Heart right ventricle (tissue), 16 donors: ENCODE data around the gene NAV3. TPM values are rescaled to one million over a fixed set of nuclear protein-coding genes. Genes with fewer than 3 reads are reported as not detected.

Experiments
- ATAC-seq, 8 donors: fragments of 200-7000 bp; cut with Tn5 transposase; one replicate each; pipeline ENCODE4 v1.9.1; 2020; ENCODE audit warnings: mild to moderate bottlenecking in 8 of 8, moderate library complexity in 8 of 8, moderate number of reproducible peaks in 1 of 8
- DNase-seq, 2 donors: peaks; one replicate each; pipeline ENCODE4 v3.0.0-alpha.2; 2020
- H3K27ac ChIP-seq, 10 donors: fragments of 200-600 bp; sonication (generic) in 2 of 10; one replicate each; pipeline versions ENCODE4 v1.5.0 to v1.8.0; 2020 to 2022; ENCODE audit warnings: mild to moderate bottlenecking in 3 of 10
- H3K27me3 ChIP-seq, 7 donors: fragments of 200-600 bp; one replicate each; pipeline ENCODE4 v1.8.0; 2021 to 2022; ENCODE audit warnings: mild to moderate bottlenecking in 2 of 7
- H3K36me3 ChIP-seq, 9 donors: fragments of 200-600 bp; sonication (generic) in 1 of 9; one replicate each; pipeline versions ENCODE4 v1.5.0 to v1.8.0; 2020 to 2022; ENCODE audit warnings: mild to moderate bottlenecking in 2 of 9
- H3K4me1 ChIP-seq, 9 donors: fragments of 200-600 bp; sonication (generic) in 1 of 9; one replicate each; pipeline versions ENCODE4 v1.5.0 to v1.8.0; 2020 to 2022; ENCODE audit warnings: mild to moderate bottlenecking in 4 of 9
- H3K4me3 ChIP-seq, 10 donors: fragments of 200-600 bp; sonication (generic) in 2 of 10; one replicate each; pipeline versions ENCODE4 v1.5.0 to v1.8.0; 2020 to 2022; ENCODE audit warnings: mild to moderate bottlenecking in 7 of 10, moderate library complexity in 2 of 10
- H3K9me3 ChIP-seq, 11 donors: fragments of 200-600 bp in 10 of 11; sonication (generic) in 2 of 11; one replicate each; pipeline versions ENCODE4 v1.5.0 to v1.8.0; 2013 to 2022; ENCODE audit warnings: mild to moderate bottlenecking in 2 of 11, control low read depth in 1 of 11, moderate library complexity in 1 of 11
- WGBS, 2 donors: extraction: QIAGEN DNeasy Blood & Tissue Kit; methylation state at CpG; one replicate each; pipeline ENCODE4 v1.1.7; 2013; ENCODE audit warnings: inconsistent platforms in 1 of 2; 5-methylcytosine and 5-hydroxymethylcytosine counted together
- intact Hi-C, 10 donors: fragments of 100-400 bp; cut with DNase I; formaldehyde crosslinking; loops; one replicate each; pipeline versions ENCODE4 v1.11.1 to v1.14.2; 2022
- polyA plus RNA-seq, 2 donors: library from polyadenylated mRNA; stranded (reverse); fragments of 200-250 nt; gene quantifications; one replicate each; pipeline ENCODE4 v1.2.3, GENCODE V29; 2013
- total RNA-seq, 10 donors: library from RNA; stranded (reverse); fragmentation: NEBNext Ultra II Directional in 3 of 10; extraction: Animal tissue kit (Norgen Biotek cat#: 25700) in 3 of 10; gene quantifications; one replicate each; pipeline versions ENCODE4 v1.2.1 to v1.2.4, GENCODE V29; 2021 to 2023
- TF ChIP-seq, protein P1 (sequence below), 9 donors: fragments of 200-600 bp; sonication (generic) in 2 of 9; IDR thresholded peaks; one replicate each; pipeline versions ENCODE4 v1.5.0 to v1.8.0; 2021 to 2022; ENCODE audit warnings: antibody characterized with exemption in 9 of 9, mild to moderate bottlenecking in 5 of 9, moderate library complexity in 1 of 9
- donor health status: Arrhythmogenic right ventricular cardiomyopathy.
- donor health status: ischemic (EF 13 %, LVEDD 7.1; RV severe dilation, severe dysfunction).
- donor health status: healthy with polysubstance abuse.
- donor health status: DM: no; HTN: yes; CAD: no.
- donor health status: DM: no; HTN: no; CAD: no.
- donor health status: ischemic (EF 25% LVEDD 6.9; RV normal size, moderate dysfunction).
- donor health status: ischemic (EF 25% LVEDD 5.7; RV mildly dilated, moderate dysfunction).
- donor health status: healthy.
- donor health status: DM: yes; HTN: yes; CAD: no.
- donor health status: Ischemic cardiomyopathy.
- donor health status: ischemic (EF 35%, LVEDD 5.7; RV mildly dilated, moderate dysfunction).
- donor health status: nonischemic (EF 11% LVEDD 7.7; RV severe dilation, severe dysfunction).
- donor health status: DM: yes; HTN: yes; CAD: no.
- donor health status: PGD.
- donor health status: ischemic (EF 29% LVEDD 5.4; RV normal size, mild dysfunction).
- donor health status: nonischemic (EF 23%, LVEDD 6.1; RV moderate dilation, normal function).

Gene NAV3
- total and polyA plus RNA-seq, 12 donors, result 0.91 to 7.6 (median 4.6) TPM

DNA sequence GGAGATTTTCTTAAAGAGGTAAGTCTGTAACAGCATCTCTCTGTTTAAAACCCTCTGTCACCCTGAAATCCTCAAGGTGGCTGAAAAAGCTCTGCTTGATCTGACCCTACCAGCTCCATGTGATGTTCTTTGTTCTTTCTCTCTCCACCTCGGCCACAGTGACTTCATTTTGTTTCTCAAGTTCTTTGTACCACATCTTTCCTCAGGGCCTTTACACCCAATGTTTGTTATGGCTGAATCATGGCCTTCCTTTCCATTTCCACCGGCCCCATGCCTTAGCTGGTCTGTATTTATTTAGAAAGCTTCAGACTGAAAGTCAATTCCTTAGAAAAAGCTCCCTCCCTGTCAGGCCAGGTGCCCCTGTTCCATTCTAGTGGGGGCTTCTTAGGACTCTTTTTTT is 431.2 kb downstream of the NAV3 start:
- Histone ChIP-seq H3K4me1 (no peaks in the 10 kb centered on the region), H3K27me3 (no peaks in the 10 kb centered on the region), H3K27ac (no peak overlapping the region), H3K9me3 (peaks cover 0 to 9% (median 0%) of the 10 kb centered on the region in 11 donors), H3K4me3 (no peak overlapping the region), H3K36me3 (no peaks in the 10 kb centered on the region)
- intact Hi-C loops, result no loop called here
- DNase-seq (no peak), ATAC-seq (no peak)
- TF ChIP-seq, protein P1, sequence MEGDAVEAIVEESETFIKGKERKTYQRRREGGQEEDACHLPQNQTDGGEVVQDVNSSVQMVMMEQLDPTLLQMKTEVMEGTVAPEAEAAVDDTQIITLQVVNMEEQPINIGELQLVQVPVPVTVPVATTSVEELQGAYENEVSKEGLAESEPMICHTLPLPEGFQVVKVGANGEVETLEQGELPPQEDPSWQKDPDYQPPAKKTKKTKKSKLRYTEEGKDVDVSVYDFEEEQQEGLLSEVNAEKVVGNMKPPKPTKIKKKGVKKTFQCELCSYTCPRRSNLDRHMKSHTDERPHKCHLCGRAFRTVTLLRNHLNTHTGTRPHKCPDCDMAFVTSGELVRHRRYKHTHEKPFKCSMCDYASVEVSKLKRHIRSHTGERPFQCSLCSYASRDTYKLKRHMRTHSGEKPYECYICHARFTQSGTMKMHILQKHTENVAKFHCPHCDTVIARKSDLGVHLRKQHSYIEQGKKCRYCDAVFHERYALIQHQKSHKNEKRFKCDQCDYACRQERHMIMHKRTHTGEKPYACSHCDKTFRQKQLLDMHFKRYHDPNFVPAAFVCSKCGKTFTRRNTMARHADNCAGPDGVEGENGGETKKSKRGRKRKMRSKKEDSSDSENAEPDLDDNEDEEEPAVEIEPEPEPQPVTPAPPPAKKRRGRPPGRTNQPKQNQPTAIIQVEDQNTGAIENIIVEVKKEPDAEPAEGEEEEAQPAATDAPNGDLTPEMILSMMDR (IDR thresholded peaks at IDR 0.05), result no peak
- 75 to 81% methylated on average over 2 of the region's 2 CpGs for WGBS, 2 donors
